Measurements from ENCODE around the gene GSTO2.
A peak's percentile ranks its signal among the peaks of the same experiment; 100 is the strongest.

Gene GSTO2

GRCh38 chr10:104336821-104337467 lies 68.0 kb downstream of the GSTO2 start:
- Histone ChIP-seq H2AK5ac (ENCODE audit: low read length) (no peak overlapping the region), H4K12ac (ENCODE audit: low read depth, low read length) (no peak overlapping the region), H2BK120ac (ENCODE audit: insufficient read depth, low read length, poor library complexity) (peak overlapping the region; percentile 15), H2BK5ac (ENCODE audit: low read depth, low read length, poor library complexity) (no peak overlapping the region), H3K27ac (ENCODE audit: low read depth, low read length) (no peak overlapping the region), H3K4ac (ENCODE audit: low read depth, low read length) (peak overlapping the region; percentile 81), H2BK12ac (ENCODE audit: low read length) (no peak overlapping the region), H3K9me3 (ENCODE audit: insufficient read depth, low read depth, low read length) (no peaks in the 10 kb centered on the region), H4K8ac (ENCODE audit: low read depth, low read length) (peak overlapping the region; percentile 37), H4K91ac (ENCODE audit: low read depth, low read length) (no peak overlapping the region), H2AFZ (ENCODE audit: insufficient read depth, low read length, poor library complexity) (no peak overlapping the region), H3K9ac (ENCODE audit: low read length) (peak overlapping the region; percentile 57), H3K4me3 (ENCODE audit: low read depth, low read length) (no peak overlapping the region), H3K79me2 (ENCODE audit: control insufficient read depth, insufficient read depth, low read length, poor library complexity) (peaks cover 26% of the 10 kb centered on the region), H3K18ac (ENCODE audit: low read length) (no peak overlapping the region), H3K4me2 (ENCODE audit: low read length) (peak overlapping the region; percentile 61), H3K14ac (ENCODE audit: low read length) (no peak overlapping the region), H3K27me3 (ENCODE audit: insufficient read depth, low read length) (no peaks in the 10 kb centered on the region), H3K36me3 (ENCODE audit: control insufficient read depth in 1 of 2, insufficient read depth in 2 of 2, low read length in 2 of 2) (peaks cover 0 to 2% of the 10 kb centered on the region in 2 experiments), H3K79me1 (ENCODE audit: low read length) (peaks cover 14% of the 10 kb centered on the region), H3K23ac (ENCODE audit: low read length) (no peak overlapping the region), H3K4me1 (ENCODE audit: control insufficient read depth in 1 of 2, insufficient read depth in 2 of 2, low read length in 2 of 2) (peaks cover 41% of the 10 kb centered on the region in 2 experiments)
- DNase-seq, result peak in 1 of 2 donors; percentile 81
- WGBS (ENCODE audit: extremely low coverage, insufficient coverage, insufficient read length), result no CpG with 5 or more reads among the region's 12 CpGs

- Histone ChIP-seq H4K8ac (ENCODE audit: low read depth, low read length) (peak overlapping the region; percentile 72), H4K12ac (ENCODE audit: low read depth, low read length) (peak overlapping the region; percentile 65), H3K79me2 (ENCODE audit: control insufficient read depth, insufficient read depth, low read length, poor library complexity) (peaks cover 25% of the 10 kb centered on the region), H2BK120ac (ENCODE audit: insufficient read depth, low read length, poor library complexity) (peak overlapping the region; percentile 91), H3K4me1 (ENCODE audit: control insufficient read depth in 1 of 2, insufficient read depth in 2 of 2, low read length in 2 of 2) (peaks cover 37% of the 10 kb centered on the region in 2 experiments), H3K9me3 (ENCODE audit: insufficient read depth, low read depth, low read length) (no peaks in the 10 kb centered on the region), H3K18ac (ENCODE audit: low read length) (peak overlapping the region; percentile 82), H3K4me3 (ENCODE audit: low read depth, low read length) (peak overlapping the region; percentile 96), H2BK5ac (ENCODE audit: low read depth, low read length, poor library complexity) (peak overlapping the region; percentile 100), H3K36me3 (ENCODE audit: control insufficient read depth in 1 of 2, insufficient read depth in 2 of 2, low read length in 2 of 2) (peaks cover 0 to 2% of the 10 kb centered on the region in 2 experiments), H3K4ac (ENCODE audit: low read depth, low read length) (peak overlapping the region; percentile 81), H2AK5ac (ENCODE audit: low read length) (peak overlapping the region; percentile 17), H2AFZ (ENCODE audit: insufficient read depth, low read length, poor library complexity) (peak overlapping the region; percentile 93), H3K79me1 (ENCODE audit: low read length) (peaks cover 14% of the 10 kb centered on the region), H2BK12ac (ENCODE audit: low read length) (peak overlapping the region; percentile 29), H3K27me3 (ENCODE audit: insufficient read depth, low read length) (no peaks in the 10 kb centered on the region), H3K4me2 (ENCODE audit: low read length) (peak overlapping the region; percentile 61), H3K27ac (ENCODE audit: low read depth, low read length) (peak overlapping the region; percentile 91), H3K9ac (ENCODE audit: low read length) (peak overlapping the region; percentile 79), H4K91ac (ENCODE audit: low read depth, low read length) (peak overlapping the region; percentile 97), H3K23ac (ENCODE audit: low read length) (no peak overlapping the region), H3K14ac (ENCODE audit: low read length) (peak overlapping the region; percentile 76)
- DNase-seq, result peak; percentile 84 to 88
- WGBS (ENCODE audit: extremely low coverage, insufficient coverage, insufficient read length), result no CpG with 5 or more reads among the region's 23 CpGs
Observed at GRCh38 chr10:104337521-104337984, 68.6 kb downstream of the GSTO2 start.

- H3K79me1 ChIP-seq (ENCODE audit: low read length), result peaks cover 13% of the 10 kb centered on the region
- peaks cover 31% of the 10 kb centered on the region in 2 experiments for H3K4me1 ChIP-seq (ENCODE audit: control insufficient read depth in 1 of 2, insufficient read depth in 2 of 2, low read length in 2 of 2)
- peak within 1 kb of the TSS; percentile 79 for H3K9ac ChIP-seq (ENCODE audit: low read length)
- H3K18ac ChIP-seq (ENCODE audit: low read length), result peak within 1 kb of the TSS; percentile 97
- H3K4me2 ChIP-seq (ENCODE audit: low read length), result peak within 1 kb of the TSS; percentile 61
- H3K9me3 ChIP-seq (ENCODE audit: insufficient read depth, low read depth, low read length), result no peaks in the 10 kb centered on the region
- DNase-seq, result peak in 1 of 2 donors; percentile 73
- peak within 1 kb of the TSS; percentile 91 for H3K27ac ChIP-seq (ENCODE audit: low read depth, low read length)
- peak within 1 kb of the TSS; percentile 94 for H2AFZ ChIP-seq (ENCODE audit: insufficient read depth, low read length, poor library complexity)
- peaks cover 25% of the 10 kb centered on the region for H3K79me2 ChIP-seq (ENCODE audit: control insufficient read depth, insufficient read depth, low read length, poor library complexity)
- H2BK5ac ChIP-seq (ENCODE audit: low read depth, low read length, poor library complexity), result peak within 1 kb of the TSS; percentile 100
- H2BK12ac ChIP-seq (ENCODE audit: low read length), result peak within 1 kb of the TSS; percentile 94
- no peak within 1 kb of the TSS for H3K23ac ChIP-seq (ENCODE audit: low read length)
- H3K27me3 ChIP-seq (ENCODE audit: insufficient read depth, low read length), result no peaks in the 10 kb centered on the region
- peak within 1 kb of the TSS; percentile 96 for H4K8ac ChIP-seq (ENCODE audit: low read depth, low read length)
- peak within 1 kb of the TSS; percentile 96 for H3K4me3 ChIP-seq (ENCODE audit: low read depth, low read length)
- H4K12ac ChIP-seq (ENCODE audit: low read depth, low read length), result peak within 1 kb of the TSS; percentile 79
- H3K36me3 ChIP-seq (ENCODE audit: control insufficient read depth in 1 of 2, insufficient read depth in 2 of 2, low read length in 2 of 2), result peaks cover 0 to 2% of the 10 kb centered on the region in 2 experiments
- H3K4ac ChIP-seq (ENCODE audit: low read depth, low read length), result peak within 1 kb of the TSS; percentile 93
- peak within 1 kb of the TSS; percentile 61 for H2AK5ac ChIP-seq (ENCODE audit: low read length)
- H3K14ac ChIP-seq (ENCODE audit: low read length), result peak within 1 kb of the TSS; percentile 98
- H2BK120ac ChIP-seq (ENCODE audit: insufficient read depth, low read length, poor library complexity), result peak within 1 kb of the TSS; percentile 100
- H4K91ac ChIP-seq (ENCODE audit: low read depth, low read length), result peak within 1 kb of the TSS; percentile 97
- WGBS (ENCODE audit: extremely low coverage, insufficient coverage, insufficient read length), result no CpG with 5 or more reads among the region's 70 CpGs
Observed at GRCh38 chr10:104337985-104338735, 69.2 kb downstream of the GSTO2 start, which contains the start of gene ITPRIP. TSS of gene ITPRIP (minus strand) at chr10:104338465. CDS start at chr10:104316051, 22,414 bp downstream.

GRCh38 chr10:104339469-104340110 lies 70.6 kb downstream of the GSTO2 start:
- H3K27me3 ChIP-seq (ENCODE audit: insufficient read depth, low read length), result no peaks in the 10 kb centered on the region
- H3K36me3 ChIP-seq (ENCODE audit: control insufficient read depth in 1 of 2, insufficient read depth in 2 of 2, low read length in 2 of 2), result peaks cover 0 to under 1% of the 10 kb centered on the region in 2 experiments
- H4K12ac ChIP-seq (ENCODE audit: low read depth, low read length), result no peak overlapping the region
- H3K9me3 ChIP-seq (ENCODE audit: insufficient read depth, low read depth, low read length), result no peaks in the 10 kb centered on the region
- H2BK5ac ChIP-seq (ENCODE audit: low read depth, low read length, poor library complexity), result no peak overlapping the region
- WGBS (ENCODE audit: extremely low coverage, insufficient coverage, insufficient read length), result no CpG with 5 or more reads among the region's 11 CpGs
- H3K79me2 ChIP-seq (ENCODE audit: control insufficient read depth, insufficient read depth, low read length, poor library complexity), result peaks cover 18% of the 10 kb centered on the region
- no peak overlapping the region for H3K14ac ChIP-seq (ENCODE audit: low read length)
- no peak overlapping the region for H3K23ac ChIP-seq (ENCODE audit: low read length)
- H2BK12ac ChIP-seq (ENCODE audit: low read length), result peak overlapping the region; percentile 45
- H3K9ac ChIP-seq (ENCODE audit: low read length), result no peak overlapping the region
- no peak overlapping the region for H4K91ac ChIP-seq (ENCODE audit: low read depth, low read length)
- H3K18ac ChIP-seq (ENCODE audit: low read length), result no peak overlapping the region
- H3K4ac ChIP-seq (ENCODE audit: low read depth, low read length), result no peak overlapping the region
- peak overlapping the region; percentile 61 for H3K4me2 ChIP-seq (ENCODE audit: low read length)
- no peak overlapping the region for H3K27ac ChIP-seq (ENCODE audit: low read depth, low read length)
- no peak overlapping the region for H2AFZ ChIP-seq (ENCODE audit: insufficient read depth, low read length, poor library complexity)
- H2BK120ac ChIP-seq (ENCODE audit: insufficient read depth, low read length, poor library complexity), result no peak overlapping the region
- H3K4me1 ChIP-seq (ENCODE audit: control insufficient read depth in 1 of 2, insufficient read depth in 2 of 2, low read length in 2 of 2), result peaks cover 21 to 24% of the 10 kb centered on the region in 2 experiments
- H4K8ac ChIP-seq (ENCODE audit: low read depth, low read length), result no peak overlapping the region
- no peak overlapping the region for H2AK5ac ChIP-seq (ENCODE audit: low read length)
- no peak overlapping the region for H3K4me3 ChIP-seq (ENCODE audit: low read depth, low read length)
- peaks cover 11% of the 10 kb centered on the region for H3K79me1 ChIP-seq (ENCODE audit: low read length)
- peak in 1 of 2 donors; percentile 57 for DNase-seq

Data from trophoblast cell (in vitro differentiated cells and primary cell).